Right lung (tissue), 10 donors: ENCODE results near the gene CNIH3. TPM values are rescaled to one million over a fixed set of nuclear protein-coding genes. Genes with fewer than 3 reads are reported as not detected.
"Not testable (repeated sequence)": the region's sequence is repeated elsewhere in the genome, so short reads cannot be mapped to it uniquely, and the experiment has no call there.

Experiments
- DNase-seq, 2 donors: peaks; one replicate each; pipeline ENCODE4 v3.0.0-alpha.2; 2013
- long read RNA-seq, 8 donors: transcript quantifications; one replicate each; lab custom pipeline, GENCODE V29; 2026
- polyA plus RNA-seq, 5 donors: library from polyadenylated mRNA; unstranded; fragments of 120-200 nt; gene quantifications; one replicate each; pipeline versions ENCODE4 v1.2.1 to v1.2.3, GENCODE V29; 2013; ENCODE audit warnings: inconsistent platforms in 1 of 5, low replicate concordance in 1 of 5; ENCODE audit not compliant: insufficient read length in 5 of 5, insufficient read depth in 1 of 5

CNIH3 gene
- 1 to 10 TPM; 6.3 to 8.6 (median 7.5) TPM for polyA plus RNA-seq
- long read RNA-seq, donor 1, partial matches to known transcripts, result 0 of 4 reads
- long read RNA-seq, donor 1, other reads (novel, unspliced or antisense), result 0 of 4 reads
- long read RNA-seq, donor 2, partial matches to known transcripts, result 0 of 2 reads
- long read RNA-seq, donor 2, other reads (novel, unspliced or antisense), result 0 of 2 reads
- long read RNA-seq, donor 3, partial matches to known transcripts, result 0 of 2 reads
- long read RNA-seq, donor 3, other reads (novel, unspliced or antisense), result 0 of 2 reads
- long read RNA-seq, donor 4, partial matches to known transcripts, result 0 of 1 reads
- long read RNA-seq, donor 4, other reads (novel, unspliced or antisense), result 0 of 1 reads
- long read RNA-seq, donor 5, partial matches to known transcripts, result 0 of 2 reads
- long read RNA-seq, donor 5, other reads (novel, unspliced or antisense), result 0 of 2 reads
- long read RNA-seq, donor 6, result 0 reads
- long read RNA-seq, donor 7, result 0 reads
- long read RNA-seq, donor 8, partial matches to known transcripts, result 0 of 1 reads
- long read RNA-seq, donor 8, other reads (novel, unspliced or antisense), result 0 of 1 reads

GRCh38 chr1:224615861-224616755, at the start of gene CNIH3:
Gene CNIH3 (plus strand): TSS chr1:224616317. CDS start chr1:224617175, 858 bp downstream.
- peak in 1 of 2 donors; percentile 40 for DNase-seq

- DNase-seq, result not testable (repeated sequence)
Observed at GRCh38 chr1:224566492-224566891, 49.6 kb upstream of the CNIH3 start.

- no peak for DNase-seq
Observed at GRCh38 chr1:224569276-224569675, 46.8 kb upstream of the CNIH3 start.

GRCh38 chr1:224571975-224572374, 44.1 kb upstream of the CNIH3 start:
- not testable (repeated sequence) for DNase-seq

GRCh38 chr1:224579526-224579925, 36.6 kb upstream of the CNIH3 start:
- DNase-seq, result no peak

DNA sequence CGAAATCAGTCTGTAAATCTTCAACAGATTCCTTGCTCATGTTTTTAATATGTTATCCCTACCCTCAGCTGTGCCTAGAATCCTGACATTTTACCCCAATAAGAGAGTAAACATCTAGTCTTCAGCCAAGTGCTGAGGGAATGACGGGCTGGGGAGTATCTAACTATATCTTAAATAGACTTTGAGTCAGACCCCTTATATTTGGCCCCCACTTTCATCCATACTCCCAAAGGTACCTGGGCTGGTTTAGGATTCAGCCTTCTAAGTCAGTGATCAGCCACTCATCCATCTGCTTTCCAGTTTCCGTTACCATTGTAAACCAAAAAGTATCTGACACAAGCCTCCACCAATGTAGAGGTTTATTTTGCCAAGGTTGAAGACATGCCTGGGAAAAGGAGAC, 36.1 kb upstream of the CNIH3 start:
- no peak for DNase-seq

DNA sequence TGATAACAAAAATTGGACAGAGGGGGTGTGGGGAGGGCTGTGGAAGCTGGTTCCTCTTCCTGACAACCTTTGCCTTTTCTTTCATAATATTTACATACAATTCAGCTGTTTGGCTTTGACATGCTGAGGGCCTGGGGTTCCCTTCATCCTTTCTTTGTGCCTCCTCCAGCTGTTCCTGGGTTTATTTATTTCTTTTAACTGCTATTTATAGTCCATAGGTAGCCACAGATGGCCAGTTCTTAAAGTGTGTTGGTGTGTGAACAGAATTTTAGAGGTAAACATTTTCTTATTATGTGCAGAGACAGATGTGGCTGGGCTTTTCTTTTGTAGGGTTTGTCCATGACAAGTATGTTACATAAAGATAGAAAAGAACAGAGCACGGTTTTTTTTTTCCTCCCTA, 34.1 kb upstream of the CNIH3 start:
- no peak for DNase-seq

DNA sequence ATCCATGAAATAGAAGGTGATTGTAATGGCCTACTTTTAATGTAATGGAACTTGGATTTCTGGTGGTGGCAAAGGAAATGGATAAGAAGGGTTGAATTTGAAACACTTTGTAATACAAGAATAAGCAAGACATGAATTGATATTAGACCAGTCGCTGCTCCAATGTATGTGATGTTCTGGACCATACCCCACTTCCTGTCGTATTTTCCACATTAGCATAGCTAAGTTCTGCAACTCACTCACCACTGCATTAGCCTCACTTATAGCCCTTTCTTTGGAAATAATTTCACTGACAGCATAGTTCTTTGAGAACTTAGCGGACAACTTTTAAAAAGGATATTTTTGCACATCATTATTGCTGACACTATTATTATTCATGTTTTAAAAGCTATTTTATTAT, 32.3 kb upstream of the CNIH3 start:
- no peak for DNase-seq

DNA sequence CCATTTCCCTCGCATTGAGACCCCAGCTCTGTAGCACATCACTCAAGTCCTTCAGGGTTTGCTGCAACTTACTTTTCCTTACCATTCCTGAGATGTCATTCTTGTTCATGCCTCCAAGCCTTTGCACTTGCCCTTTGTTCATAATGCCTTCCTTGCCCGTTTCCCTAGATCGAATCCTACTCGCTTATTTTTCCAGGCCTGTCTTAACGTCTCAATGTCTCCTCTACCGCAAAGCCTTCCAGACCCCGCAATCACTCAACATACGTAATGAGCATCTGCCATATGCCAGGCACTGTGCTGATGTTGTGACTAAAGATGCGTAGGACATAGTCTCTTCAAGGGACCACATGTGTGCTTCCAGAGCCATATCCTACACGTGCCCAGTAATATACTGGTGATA, 31.1 kb upstream of the CNIH3 start:
- DNase-seq, result no peak

- no peak for DNase-seq
Observed at GRCh38 chr1:224587051-224587450, 29.1 kb upstream of the CNIH3 start.

DNA sequence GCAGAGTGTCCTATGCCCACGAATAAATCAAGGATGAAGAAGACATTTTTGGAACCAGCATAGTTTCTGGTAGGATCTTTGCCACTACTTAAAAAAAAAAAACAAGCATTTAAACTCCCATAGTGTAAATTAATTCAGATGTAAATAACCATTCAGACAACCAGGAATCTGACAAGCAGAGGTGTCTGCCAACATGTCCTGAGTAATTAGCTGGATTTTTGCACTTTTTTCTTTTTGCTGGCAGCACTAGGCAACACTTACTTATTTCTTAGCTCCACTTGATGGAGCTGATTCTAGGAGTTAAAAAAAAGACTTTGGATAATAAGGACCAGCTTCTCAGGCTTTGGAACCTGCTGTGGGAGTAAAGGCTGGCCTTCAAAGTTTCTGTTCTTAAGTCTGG, 27.6 kb upstream of the CNIH3 start:
- no peak for DNase-seq

DNA sequence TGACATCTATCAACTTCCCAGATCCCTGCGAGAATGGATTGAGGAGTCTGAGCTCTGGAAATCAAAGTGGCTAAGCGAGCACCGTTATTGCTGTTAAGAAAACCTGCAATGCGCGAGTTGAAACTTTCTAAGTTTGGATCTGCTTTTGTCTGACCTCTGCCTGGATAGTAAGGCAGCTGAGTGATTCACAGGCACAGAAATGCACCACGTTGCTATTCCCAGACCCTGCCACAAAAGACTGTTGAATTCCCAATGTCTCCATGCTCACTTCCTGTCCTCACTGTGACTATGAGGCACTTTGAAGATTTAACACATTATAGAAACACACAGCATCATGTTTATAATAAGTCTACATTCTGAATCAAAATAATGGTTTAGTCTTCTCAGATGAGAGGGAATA, 27.1 kb upstream of the CNIH3 start:
- no peak for DNase-seq

DNA sequence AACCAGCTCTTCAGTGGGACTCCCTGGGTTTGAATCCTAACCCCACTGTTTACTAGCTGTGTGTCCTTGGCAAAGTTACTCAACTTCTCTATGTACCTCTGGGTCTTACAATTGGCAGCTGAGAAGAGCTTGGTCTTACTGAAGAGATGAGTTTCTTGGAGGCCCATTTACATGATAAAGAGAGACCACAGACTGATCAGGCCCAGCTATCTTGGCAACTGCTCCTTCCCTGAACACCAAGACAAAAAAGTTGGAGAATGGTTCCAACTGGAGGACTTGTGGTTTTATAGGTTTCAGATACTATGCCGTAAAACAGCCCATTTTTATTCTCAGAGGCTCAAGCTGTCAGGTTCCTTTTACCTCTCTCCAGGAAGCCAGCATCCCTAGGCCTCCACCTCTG, 24.8 kb upstream of the CNIH3 start:
- no peak for DNase-seq

DNA sequence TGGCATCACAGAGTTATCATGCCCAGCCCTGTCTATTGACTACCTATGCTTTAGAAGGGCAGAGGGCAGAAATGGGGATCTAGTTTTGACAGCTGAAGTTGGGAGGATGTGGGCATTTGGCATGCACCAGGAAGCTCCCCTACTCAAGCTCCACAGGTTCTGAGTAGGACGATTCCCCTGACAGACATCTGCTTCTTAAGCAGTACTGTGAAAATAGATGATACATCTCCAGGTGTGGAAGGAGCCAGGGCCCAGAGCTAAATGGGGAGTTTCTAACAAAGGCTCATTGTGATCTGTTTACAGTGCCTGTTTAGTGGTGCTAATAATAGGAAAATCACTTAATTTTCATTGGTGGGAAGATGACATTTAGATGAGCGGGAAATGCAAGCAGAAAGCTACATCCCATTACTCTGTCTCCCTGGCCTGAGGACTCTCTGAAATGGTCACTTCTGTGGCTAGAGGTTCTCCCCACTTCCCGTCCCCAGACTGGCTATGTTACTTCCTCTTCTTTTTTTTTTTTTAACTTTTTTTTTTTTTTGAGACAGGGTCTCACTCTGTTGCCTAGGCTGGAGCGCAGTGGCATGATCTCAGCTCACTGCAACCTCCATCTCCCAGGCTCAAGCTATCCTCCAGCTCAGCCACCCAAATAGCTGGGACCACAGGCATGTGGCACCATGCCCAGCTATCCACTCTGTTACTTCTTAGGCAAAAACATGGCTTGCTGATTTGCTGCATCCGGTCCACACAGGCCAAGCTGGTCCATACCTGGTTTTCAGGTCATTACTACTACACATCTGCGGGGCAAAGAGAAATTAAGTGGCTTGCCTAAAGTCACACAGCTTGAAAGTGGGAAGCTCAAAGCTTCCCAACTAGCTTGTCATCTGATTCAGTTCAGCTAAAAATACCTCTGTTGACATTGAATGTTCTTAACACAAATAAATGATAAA, 23.2 kb upstream of the CNIH3 start:
- no peak for DNase-seq

GRCh38 chr1:224594360-224594759, 21.8 kb upstream of the CNIH3 start:
- DNase-seq, result no peak

- no peak for DNase-seq
Observed at GRCh38 chr1:224594851-224595250, 21.3 kb upstream of the CNIH3 start.

DNA sequence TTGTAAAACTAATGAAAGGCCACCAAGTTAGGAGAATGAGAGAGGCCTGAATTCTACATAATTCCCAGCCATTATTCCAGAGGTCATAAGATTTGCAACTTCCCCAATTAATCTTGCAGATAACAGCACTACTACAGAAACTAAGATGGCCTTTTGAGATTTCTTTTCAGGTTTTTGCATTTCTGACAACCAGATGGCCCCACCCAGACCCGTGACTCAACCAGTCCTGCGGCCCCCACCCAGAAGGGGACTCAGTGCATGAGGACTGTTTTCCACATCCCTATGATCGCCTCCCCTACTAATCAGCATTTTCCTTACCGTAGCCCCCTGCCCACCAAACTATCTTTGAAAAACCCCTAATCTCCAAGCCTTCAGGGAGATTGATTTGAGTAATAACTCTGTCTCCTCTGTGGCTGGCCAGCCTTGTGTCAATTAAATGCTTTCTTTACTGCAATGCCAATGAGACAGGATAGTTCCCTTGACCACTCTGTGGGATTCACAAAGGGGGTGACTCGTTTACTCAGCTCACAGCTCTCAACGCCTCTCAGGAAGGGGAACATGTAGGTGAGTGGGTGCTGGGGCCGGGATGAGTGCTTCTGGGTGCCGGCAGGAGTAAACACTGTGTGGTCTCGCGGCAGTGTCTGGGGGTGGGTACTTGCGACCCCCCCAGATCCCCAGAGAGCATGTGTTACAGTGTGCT, 10.5 kb upstream of the CNIH3 start:
- DNase-seq, result no peak

GRCh38 chr1:224607188-224608148, 8.6 kb upstream of the CNIH3 start:
- no peak for DNase-seq

DNA sequence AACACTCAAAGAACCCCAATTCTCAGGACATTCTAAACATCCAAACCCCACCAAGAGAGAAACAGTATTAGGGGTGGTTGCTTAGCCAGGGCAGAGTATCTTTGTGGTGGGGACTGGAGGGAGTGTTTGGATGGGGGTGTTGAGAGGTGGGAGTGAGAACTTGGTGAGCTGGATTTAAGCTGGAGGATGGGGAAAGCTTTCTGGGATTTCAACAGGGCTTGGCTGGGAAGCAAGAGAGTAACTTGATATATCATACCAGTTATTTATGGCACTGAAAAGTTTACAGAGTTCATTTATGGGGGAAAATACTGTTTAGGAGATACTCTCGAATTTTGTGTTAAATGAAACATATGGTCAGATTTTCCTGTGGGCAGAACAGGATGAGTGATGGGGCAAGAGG, 6.8 kb upstream of the CNIH3 start:
- DNase-seq, result no peak
